Stomach (tissue), 9 donors: ENCODE results near the gene RNF148. TPM values are rescaled to one million over a fixed set of nuclear protein-coding genes. Genes with fewer than 3 reads are reported as not detected.

ENCODE experiments used
- DNase-seq, 2 donors: peaks; one replicate each; pipeline versions ENCODE4 v3.0.0 to v3.0.0-alpha.2; 2013 to 2019
- H3K27ac ChIP-seq, 5 donors: fragments of 200-600 bp in 4 of 5; sonication (generic) in 4 of 5; one replicate each; pipeline ENCODE4 v1.5.1; 2013 to 2019; ENCODE audit warnings: mild to moderate bottlenecking in 1 of 5, moderate library complexity in 1 of 5
- H3K27me3 ChIP-seq, 3 donors: fragments of 200-600 bp; sonication (generic); one replicate each; pipeline ENCODE4 v1.5.1; 2017 to 2019; ENCODE audit warnings: mixed run types in 1 of 3
- H3K36me3 ChIP-seq, 4 donors: fragments of 200-600 bp; sonication (generic); 1 replicate in 3 of 4; 2 replicates in 1 of 4; pipeline ENCODE4 v1.5.1; 2016 to 2019
- H3K4me1 ChIP-seq, 4 donors: fragments of 200-600 bp; sonication (generic); one replicate each; pipeline ENCODE4 v1.5.1; 2016 to 2019
- H3K4me3 ChIP-seq, 4 donors: fragments of 200-600 bp; sonication (generic) in 3 of 4; one replicate each; pipeline ENCODE4 v1.5.1; 2016 to 2019; ENCODE audit warnings: mild to moderate bottlenecking in 1 of 4
- H3K9me3 ChIP-seq, 4 donors: fragments of 200-600 bp; sonication (generic); one replicate each; pipeline ENCODE4 v1.5.1; 2016 to 2019
- EP300 ChIP-seq: sonication (generic); formaldehyde crosslinking; IDR thresholded peaks from one replicate; pipeline ENCODE4 v1.6.1; 2017; ENCODE audit warnings: antibody characterized with exemption
- POLR2A ChIP-seq, 4 donors: fragments of 450-650 bp; IDR thresholded peaks; one replicate each; pipeline ENCODE4 v1.6.1; 2016; ENCODE audit warnings: antibody characterized with exemption in 4 of 4, control low read depth in 2 of 4, mild to moderate bottlenecking in 1 of 4, moderate library complexity in 1 of 4
- POLR2AphosphoS5 ChIP-seq, 3 donors: sonication (generic); formaldehyde crosslinking; IDR thresholded peaks; one replicate each; pipeline ENCODE4 v1.6.1; 2016; ENCODE audit warnings: antibody characterized with exemption in 3 of 3
- WGBS, 5 donors: extraction: QIAGEN DNeasy Blood & Tissue Kit in 3 of 5; methylation state at CpG; one replicate each; pipeline versions ENCODE4 v1.1.5 to v1.1.7; 2013 to 2018; 5-methylcytosine and 5-hydroxymethylcytosine counted together
- intact Hi-C: fragments of 100-400 bp; cut with DNase I; formaldehyde crosslinking; loops from one replicate; pipeline ENCODE4 v1.15.1; 2023; ENCODE audit warnings: low total_unique reads
- polyA plus RNA-seq, 3 donors: library from polyadenylated mRNA; stranded (reverse); fragments of 200-250 nt; gene quantifications; one replicate each; pipeline ENCODE4 v1.2.3, GENCODE V29; 2013
- total RNA-seq, 5 donors: library from RNA; depleted of rRNA; stranded (reverse); fragments of >200 nt; gene quantifications; one replicate each; pipeline versions ENCODE4 v1.1.0 to v1.2.3, GENCODE V29; 2014 to 2016
- TF ChIP-seq, protein P1 (sequence below), 7 experiments: fragments of 450-650 bp in 4 of 7; fragments of 200-600 bp in 3 of 7; sonication (generic) in 3 of 7; IDR thresholded peaks; one replicate each; pipeline ENCODE4 v1.5.1; 2016 to 2019; ENCODE audit warnings: antibody characterized with exemption in 7 of 7, control low read depth in 2 of 7, mild to moderate bottlenecking in 1 of 7
- donor health status: healthy with polysubstance abuse.
- donor health status: Bipolar disorder and iron deficiency.
- donor health status: healthy.

The RNF148 gene
- total and polyA plus RNA-seq, 8 donors, result 0.15 to 10.3 (median 3.5) TPM; not detected in 4

DNA sequence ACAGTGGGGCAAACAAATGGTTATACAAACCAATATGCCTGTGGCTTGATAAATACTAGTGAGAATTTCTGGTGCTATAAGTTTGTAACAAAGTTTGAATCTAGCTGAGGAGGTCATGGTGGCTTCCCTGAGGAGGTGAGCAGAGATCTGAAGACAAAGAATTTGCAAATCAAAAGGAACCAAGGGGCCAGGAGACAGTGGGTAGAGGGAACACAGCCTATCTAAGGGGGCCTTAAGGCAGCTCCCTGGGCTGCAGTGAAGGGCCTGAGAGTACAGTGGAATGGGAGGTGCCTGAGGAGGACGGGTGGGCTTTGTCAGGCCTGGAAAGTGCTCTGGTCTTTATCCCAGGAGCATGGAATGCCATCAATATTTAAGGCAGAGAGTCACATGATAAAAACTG lies 25.6 kb downstream of the RNF148 start:
- intact Hi-C loops, result no loop called here
- no peak overlapping the region for H3K4me3 ChIP-seq
- WGBS, 5 donors, result 42 to 81% (median 64%) methylated on average over 1 of the region's 1 CpG
- H3K36me3 ChIP-seq, result no peaks in the 10 kb centered on the region
- H3K27ac ChIP-seq, result no peak overlapping the region
- H3K4me1 ChIP-seq, result peaks cover 4 to 32% (median 16%) of the 10 kb centered on the region in 4 donors
- DNase-seq, result no peak
- H3K27me3 ChIP-seq, result no peaks in the 10 kb centered on the region
- no peaks in the 10 kb centered on the region for H3K9me3 ChIP-seq
- TF ChIP-seq, protein P1, sequence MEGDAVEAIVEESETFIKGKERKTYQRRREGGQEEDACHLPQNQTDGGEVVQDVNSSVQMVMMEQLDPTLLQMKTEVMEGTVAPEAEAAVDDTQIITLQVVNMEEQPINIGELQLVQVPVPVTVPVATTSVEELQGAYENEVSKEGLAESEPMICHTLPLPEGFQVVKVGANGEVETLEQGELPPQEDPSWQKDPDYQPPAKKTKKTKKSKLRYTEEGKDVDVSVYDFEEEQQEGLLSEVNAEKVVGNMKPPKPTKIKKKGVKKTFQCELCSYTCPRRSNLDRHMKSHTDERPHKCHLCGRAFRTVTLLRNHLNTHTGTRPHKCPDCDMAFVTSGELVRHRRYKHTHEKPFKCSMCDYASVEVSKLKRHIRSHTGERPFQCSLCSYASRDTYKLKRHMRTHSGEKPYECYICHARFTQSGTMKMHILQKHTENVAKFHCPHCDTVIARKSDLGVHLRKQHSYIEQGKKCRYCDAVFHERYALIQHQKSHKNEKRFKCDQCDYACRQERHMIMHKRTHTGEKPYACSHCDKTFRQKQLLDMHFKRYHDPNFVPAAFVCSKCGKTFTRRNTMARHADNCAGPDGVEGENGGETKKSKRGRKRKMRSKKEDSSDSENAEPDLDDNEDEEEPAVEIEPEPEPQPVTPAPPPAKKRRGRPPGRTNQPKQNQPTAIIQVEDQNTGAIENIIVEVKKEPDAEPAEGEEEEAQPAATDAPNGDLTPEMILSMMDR (IDR thresholded peaks at IDR 0.05), result no peak
- TF ChIP-seq POLR2AphosphoS5 (IDR thresholded peaks at IDR 0.05) (no peak), EP300 (no peak), POLR2A (IDR thresholded peaks at IDR 0.05) (no peak)

DNA sequence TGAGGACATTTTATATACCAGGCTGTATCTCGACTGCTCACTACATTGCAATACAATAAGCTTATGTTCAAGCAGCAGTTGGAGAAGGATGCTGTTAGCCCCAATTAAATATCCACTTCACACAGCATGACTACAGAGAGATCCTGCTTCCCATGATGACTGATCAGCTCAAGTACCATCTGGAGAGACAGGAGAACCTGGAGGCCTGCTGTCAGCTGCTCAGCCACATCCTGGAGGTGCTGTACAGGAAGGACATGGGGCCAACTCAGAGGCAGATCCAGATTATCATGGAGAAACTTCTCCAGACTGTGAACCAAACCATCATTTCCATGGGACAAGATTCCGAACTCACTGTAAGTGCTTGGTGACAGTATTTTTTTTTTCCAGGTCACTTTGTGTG lies 26.3 kb downstream of the RNF148 start:
- peaks cover 4 to 32% (median 16%) of the 10 kb centered on the region in 4 donors for H3K4me1 ChIP-seq
- H3K27ac ChIP-seq, result no peak overlapping the region
- intact Hi-C loops, result no loop called here
- DNase-seq, result no peak
- H3K9me3 ChIP-seq, result no peaks in the 10 kb centered on the region
- no peaks in the 10 kb centered on the region for H3K27me3 ChIP-seq
- H3K4me3 ChIP-seq, result no peak overlapping the region
- WGBS, 5 donors, result 64 to 79% (median 75%) methylated on average over 2 of the region's 2 CpGs
- TF ChIP-seq POLR2AphosphoS5 (IDR thresholded peaks at IDR 0.05) (no peak), EP300 (no peak), POLR2A (IDR thresholded peaks at IDR 0.05) (no peak)
- TF ChIP-seq, protein P1 (IDR thresholded peaks at IDR 0.05), result no peak
- no peaks in the 10 kb centered on the region for H3K36me3 ChIP-seq

DNA sequence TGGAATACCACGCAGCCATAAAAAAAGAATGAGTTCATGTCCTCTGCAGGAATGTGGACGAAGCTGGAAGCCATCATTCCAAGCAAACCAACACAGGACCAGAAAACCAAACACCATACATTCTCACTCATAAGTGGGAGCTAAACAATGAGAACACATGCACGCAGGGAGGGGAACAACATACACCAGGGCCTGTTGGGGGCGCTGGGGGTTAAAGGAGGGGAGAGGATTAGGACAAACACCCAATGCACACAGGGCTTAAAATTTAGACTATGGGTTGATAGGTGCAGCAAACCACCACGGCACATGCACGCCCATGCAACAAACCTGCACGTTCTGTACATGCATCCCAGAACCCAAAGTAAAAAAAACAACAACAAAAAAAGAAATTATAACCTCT lies 27.1 kb downstream of the RNF148 start:
- Histone ChIP-seq H3K27me3 (no peaks in the 10 kb centered on the region), H3K4me3 (no peak overlapping the region), H3K36me3 (no peaks in the 10 kb centered on the region), H3K27ac (peak overlapping the region in 2 of 5 donors; percentile 55 to 64), H3K4me1 (peaks cover 4 to 32% (median 16%) of the 10 kb centered on the region in 4 donors), H3K9me3 (no peaks in the 10 kb centered on the region)
- TF ChIP-seq, protein P1 (IDR thresholded peaks at IDR 0.05), result no peak
- no peak for TF ChIP-seq EP300
- TF ChIP-seq POLR2AphosphoS5 (IDR thresholded peaks at IDR 0.05), result no peak
- no peak for TF ChIP-seq POLR2A (IDR thresholded peaks at IDR 0.05)
- 87 to 98% (median 95%) methylated on average over 7 of the region's 7 CpGs for WGBS, 5 donors
- intact Hi-C loops, result no loop called here
- DNase-seq, result no peak

DNA sequence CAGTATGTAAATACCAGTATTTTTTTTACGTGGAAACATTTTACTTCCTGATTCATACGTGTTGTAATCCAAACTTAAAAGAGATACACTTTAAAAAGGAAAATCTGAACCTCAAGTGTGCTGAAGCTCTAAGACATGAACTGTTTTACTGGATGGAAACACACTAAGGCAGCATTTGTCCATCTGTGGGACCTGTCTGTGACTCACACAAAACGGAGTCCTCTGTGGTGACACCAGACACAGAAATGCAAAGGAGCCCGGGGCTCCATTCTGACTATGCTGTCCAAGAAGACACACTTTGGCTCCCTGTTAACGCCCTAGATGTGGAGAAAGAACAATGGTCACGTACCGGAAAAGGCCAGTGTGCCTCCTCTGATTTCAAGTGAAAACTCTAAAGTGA lies 27.7 kb downstream of the RNF148 start:
- TF ChIP-seq, protein P1 (IDR thresholded peaks at IDR 0.05), result no peak
- no peak for TF ChIP-seq POLR2AphosphoS5 (IDR thresholded peaks at IDR 0.05)
- no peak for TF ChIP-seq EP300
- TF ChIP-seq POLR2A (IDR thresholded peaks at IDR 0.05), result no peak
- H3K4me1 ChIP-seq, result peaks cover 4 to 32% (median 16%) of the 10 kb centered on the region in 4 donors
- DNase-seq, result no peak
- intact Hi-C loops, result no loop called here
- no peak overlapping the region for H3K4me3 ChIP-seq
- H3K27me3 ChIP-seq, result no peaks in the 10 kb centered on the region
- WGBS, 5 donors, result 56 to 62% (median 59%) methylated on average over 7 of the region's 7 CpGs
- peak overlapping the region; percentile 11 to 64 (median 41) for H3K27ac ChIP-seq
- no peaks in the 10 kb centered on the region for H3K9me3 ChIP-seq
- H3K36me3 ChIP-seq, result no peaks in the 10 kb centered on the region
